GM18519 (cell line): ENCODE results near the gene TMEM132E.

Experiments
- ATAC-seq: cut with Tn5 transposase; IDR thresholded peaks from one replicate; pipeline ENCODE4 v1.9.1; 2021; ENCODE audit warnings: mild to moderate bottlenecking, moderate library complexity; ENCODE audit not compliant: unreplicated experiment, low FRiP score

TMEM132E gene

GRCh38 chr17:34568953-34569352, 10.4 kb upstream of the TMEM132E start:
- no peak for ATAC-seq

- no peak for ATAC-seq
Measured at GRCh38 chr17:34569591-34569990, 9.8 kb upstream of the TMEM132E start.

- no peak for ATAC-seq
Measured at GRCh38 chr17:34570506-34570905, 8.9 kb upstream of the TMEM132E start.

- ATAC-seq: no peak
Measured at GRCh38 chr17:34571428-34572130, 7.8 kb upstream of the TMEM132E start.

GRCh38 chr17:34572483-34572882, 6.9 kb upstream of the TMEM132E start:
- no peak for ATAC-seq

GRCh38 chr17:34575182-34575581, 4.2 kb upstream of the TMEM132E start:
- no peak for ATAC-seq

- no peak for ATAC-seq
Measured at GRCh38 chr17:34578016-34578415, 1.4 kb upstream of the TMEM132E start.

- ATAC-seq: no peak
Measured at GRCh38 chr17:34578656-34579016, 746 bp upstream of the TMEM132E start.

GRCh38 chr17:34579979-34580684, 750 bp downstream of the TMEM132E start:
- ATAC-seq: no peak

GRCh38 chr17:34580685-34581445, 1.5 kb downstream of the TMEM132E start:
- ATAC-seq: no peak

- no peak for ATAC-seq
Measured at GRCh38 chr17:34581446-34582184, 2.2 kb downstream of the TMEM132E start.

- no peak for ATAC-seq
Measured at GRCh38 chr17:34582185-34582900, 3.0 kb downstream of the TMEM132E start.

- no peak for ATAC-seq
Measured at GRCh38 chr17:34582901-34583245, 3.5 kb downstream of the TMEM132E start.

GRCh38 chr17:34584805-34585416, 5.5 kb downstream of the TMEM132E start:
- ATAC-seq: no peak

GRCh38 chr17:34586346-34586846, 7.0 kb downstream of the TMEM132E start:
- no peak for ATAC-seq

GRCh38 chr17:34588266-34588665, 8.9 kb downstream of the TMEM132E start:
- no peak for ATAC-seq

GRCh38 chr17:34589120-34589965, 10.0 kb downstream of the TMEM132E start:
- ATAC-seq: no peak

GRCh38 chr17:34592002-34592401, 12.6 kb downstream of the TMEM132E start:
- no peak for ATAC-seq

GRCh38 chr17:34596920-34597319, 17.5 kb downstream of the TMEM132E start:
- no peak for ATAC-seq
